ENCODE data around the gene STAB1.

Gene STAB1

DNA sequence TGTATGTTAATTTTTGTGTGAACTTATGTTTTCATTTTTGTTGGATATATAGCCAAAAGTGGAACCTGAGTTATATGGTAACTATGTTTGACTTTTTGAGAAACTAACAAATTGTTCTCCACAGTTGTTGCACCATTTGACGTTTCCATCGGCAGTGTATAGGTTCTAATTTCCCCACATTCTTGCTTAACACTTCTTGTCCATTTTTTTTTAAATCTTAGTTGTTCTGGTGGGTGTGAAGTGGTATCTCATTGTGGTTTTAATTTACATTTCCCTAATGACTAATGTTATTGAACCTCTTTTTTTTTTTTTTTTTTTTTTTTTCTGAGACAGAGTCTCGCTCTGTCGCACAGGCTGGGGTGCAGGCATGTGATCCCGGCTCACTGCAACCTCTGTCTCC lies 31.7 kb upstream of the STAB1 start:
- Histone ChIP-seq H3K27ac (ENCODE audit: low read depth, low read length, severe bottlenecking) (no peak overlapping the region), H3K4me3 (ENCODE audit: extremely low read depth, insufficient read depth, low read length, poor library complexity, severe bottlenecking) (no peak overlapping the region), H3K36me3 (ENCODE audit: control insufficient read depth, insufficient read depth, low read length) (peaks cover 95% of the 10 kb centered on the region), H3K9me3 (ENCODE audit: control insufficient read depth, low read length) (no peaks in the 10 kb centered on the region), H3K4me1 (ENCODE audit: control insufficient read depth, insufficient read depth, low read length, poor library complexity, severe bottlenecking) (no peaks in the 10 kb centered on the region)
- WGBS, 2 experiments (ENCODE audit: insufficient coverage in 2 of 2) = 94 to 98% methylated on average over 3 of the region's 5 CpGs

DNA sequence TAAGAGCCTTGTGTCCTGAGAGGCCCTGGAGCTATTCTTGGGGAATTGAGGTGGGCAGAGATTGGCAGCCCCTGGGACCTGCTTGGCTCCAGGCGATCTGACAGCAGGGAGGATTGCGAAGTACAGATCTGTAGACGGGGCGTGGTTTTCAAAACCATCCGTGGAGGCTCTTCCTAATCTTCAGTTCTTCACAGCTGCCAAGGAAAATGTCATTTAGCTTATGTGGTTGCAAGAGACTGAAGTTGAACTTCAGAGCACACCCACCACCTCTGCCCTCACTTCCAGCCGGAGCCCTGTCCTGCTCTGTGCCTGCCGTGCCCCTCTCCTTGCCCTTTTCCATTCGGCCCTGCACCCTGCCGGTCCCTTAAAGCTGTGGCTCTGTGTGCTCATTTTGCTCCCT lies 26.8 kb upstream of the STAB1 start:
- no peaks in the 10 kb centered on the region for H3K9me3 ChIP-seq (ENCODE audit: control insufficient read depth, low read length)
- WGBS, 2 experiments (ENCODE audit: insufficient coverage in 2 of 2) = 88 to 96% methylated on average over 7 to 8 of the region's 9 CpGs
- no peak overlapping the region for H3K4me3 ChIP-seq (ENCODE audit: extremely low read depth, insufficient read depth, low read length, poor library complexity, severe bottlenecking)
- no peaks in the 10 kb centered on the region for H3K4me1 ChIP-seq (ENCODE audit: control insufficient read depth, insufficient read depth, low read length, poor library complexity, severe bottlenecking)
- H3K27ac ChIP-seq (ENCODE audit: low read depth, low read length, severe bottlenecking) = no peak overlapping the region
- peaks cover 88% of the 10 kb centered on the region for H3K36me3 ChIP-seq (ENCODE audit: control insufficient read depth, insufficient read depth, low read length)

DNA sequence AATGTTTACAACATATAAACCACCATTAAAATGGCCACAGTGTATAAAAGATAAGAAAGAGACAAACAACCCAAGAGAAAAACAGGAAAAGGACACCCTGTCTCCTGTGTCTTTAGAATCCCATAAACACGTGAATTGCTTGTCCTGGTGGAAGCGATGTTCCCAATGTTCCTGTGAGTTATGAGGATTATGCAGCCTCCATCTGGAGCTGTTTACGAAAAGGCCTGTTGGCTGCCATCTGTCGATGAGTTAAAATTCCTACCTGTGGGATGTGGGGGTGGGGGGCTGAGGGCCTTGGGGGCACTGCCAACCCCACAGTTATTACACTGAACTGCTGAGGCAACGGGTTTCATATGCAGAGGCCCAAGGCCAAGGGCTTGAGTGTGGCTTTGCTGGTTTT lies 26.1 kb upstream of the STAB1 start:
- no peak overlapping the region for H3K4me3 ChIP-seq (ENCODE audit: extremely low read depth, insufficient read depth, low read length, poor library complexity, severe bottlenecking)
- no peaks in the 10 kb centered on the region for H3K9me3 ChIP-seq (ENCODE audit: control insufficient read depth, low read length)
- H3K27ac ChIP-seq (ENCODE audit: low read depth, low read length, severe bottlenecking) = no peak overlapping the region
- no peaks in the 10 kb centered on the region for H3K4me1 ChIP-seq (ENCODE audit: control insufficient read depth, insufficient read depth, low read length, poor library complexity, severe bottlenecking)
- H3K36me3 ChIP-seq (ENCODE audit: control insufficient read depth, insufficient read depth, low read length) = peaks cover 89% of the 10 kb centered on the region
- 100% methylated on average over 3 to 5 of the region's 5 CpGs for WGBS, 2 experiments (ENCODE audit: insufficient coverage in 2 of 2)

DNA sequence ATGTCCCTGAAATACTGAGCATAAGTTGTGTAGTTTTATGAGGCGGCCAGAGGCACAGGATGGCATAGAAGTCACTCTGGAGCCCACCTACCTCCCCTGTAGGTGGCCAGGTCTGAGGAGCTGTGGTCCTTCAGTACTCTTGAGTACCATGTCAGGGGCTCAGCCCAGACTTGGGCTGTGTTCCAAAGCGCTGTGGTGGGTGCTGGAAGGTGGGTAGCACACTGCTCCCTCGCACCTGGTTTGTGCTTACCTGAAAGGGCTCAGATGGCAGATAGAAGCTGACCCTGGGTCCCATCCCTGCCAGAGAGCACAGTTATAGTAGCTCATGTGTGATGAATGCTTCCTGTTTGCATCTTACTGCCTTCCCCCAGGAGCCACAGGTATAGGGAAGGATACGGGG lies 24.2 kb upstream of the STAB1 start:
- Histone ChIP-seq H3K4me3 (ENCODE audit: extremely low read depth, insufficient read depth, low read length, poor library complexity, severe bottlenecking) (no peak overlapping the region), H3K4me1 (ENCODE audit: control insufficient read depth, insufficient read depth, low read length, poor library complexity, severe bottlenecking) (no peaks in the 10 kb centered on the region), H3K9me3 (ENCODE audit: control insufficient read depth, low read length) (no peaks in the 10 kb centered on the region), H3K36me3 (ENCODE audit: control insufficient read depth, insufficient read depth, low read length) (peaks cover 87% of the 10 kb centered on the region), H3K27ac (ENCODE audit: low read depth, low read length, severe bottlenecking) (no peak overlapping the region)
- WGBS, 2 experiments (ENCODE audit: insufficient coverage in 2 of 2) = 93 to 96% methylated on average over 4 of the region's 4 CpGs

DNA sequence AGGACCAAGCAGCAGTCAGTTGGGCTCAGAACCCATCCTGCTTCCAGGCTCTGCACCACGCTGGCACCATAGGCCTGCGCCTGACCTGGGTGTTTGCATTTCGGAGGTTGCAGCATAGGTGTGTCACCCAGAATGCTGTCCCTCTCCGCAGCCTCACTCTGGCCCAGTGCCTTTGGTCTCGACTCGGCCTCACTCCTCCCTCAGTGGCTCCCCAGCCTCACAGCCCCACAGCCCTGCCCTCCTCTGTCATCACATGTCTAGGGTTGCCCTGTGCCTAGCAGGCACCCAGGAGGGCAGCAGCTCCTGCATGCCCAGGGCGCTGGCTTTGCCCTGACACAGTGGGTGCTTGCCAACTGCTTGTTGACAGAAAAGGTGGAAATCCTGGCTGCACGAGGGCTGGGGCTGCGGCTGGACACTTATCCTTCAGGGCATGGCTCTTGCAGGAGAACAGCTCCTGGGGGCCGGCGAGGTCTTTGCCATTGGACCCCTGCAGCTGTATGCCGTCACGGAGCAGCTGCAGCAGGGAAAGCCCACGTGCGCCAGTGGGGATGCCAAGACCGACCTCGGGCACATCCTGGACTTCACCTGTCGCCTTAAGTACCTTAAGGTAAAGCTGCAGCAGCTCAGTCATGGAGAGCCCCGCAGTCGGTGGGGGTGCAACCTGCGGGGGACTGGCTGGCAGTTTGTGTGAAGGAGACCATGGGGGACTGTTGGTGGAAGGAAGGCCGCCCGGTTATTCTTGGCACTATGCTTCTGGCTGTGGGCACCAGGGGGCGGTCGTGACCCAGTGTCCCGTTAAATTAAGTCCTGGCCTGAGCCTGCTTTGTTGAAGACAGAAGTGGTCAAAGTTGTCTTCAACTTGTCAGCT lies 23.5 kb upstream of the STAB1 start:
- Histone ChIP-seq H3K4me1 (ENCODE audit: control insufficient read depth, insufficient read depth, low read length, poor library complexity, severe bottlenecking) (no peaks in the 10 kb centered on the region), H3K4me3 (ENCODE audit: extremely low read depth, insufficient read depth, low read length, poor library complexity, severe bottlenecking) (no peak overlapping the region), H3K36me3 (ENCODE audit: control insufficient read depth, insufficient read depth, low read length) (peaks cover 87% of the 10 kb centered on the region), H3K27ac (ENCODE audit: low read depth, low read length, severe bottlenecking) (no peak overlapping the region), H3K9me3 (ENCODE audit: control insufficient read depth, low read length) (no peaks in the 10 kb centered on the region)
- 82 to 87% methylated on average over 21 to 25 of the region's 26 CpGs for WGBS, 2 experiments (ENCODE audit: insufficient coverage in 2 of 2)

DNA sequence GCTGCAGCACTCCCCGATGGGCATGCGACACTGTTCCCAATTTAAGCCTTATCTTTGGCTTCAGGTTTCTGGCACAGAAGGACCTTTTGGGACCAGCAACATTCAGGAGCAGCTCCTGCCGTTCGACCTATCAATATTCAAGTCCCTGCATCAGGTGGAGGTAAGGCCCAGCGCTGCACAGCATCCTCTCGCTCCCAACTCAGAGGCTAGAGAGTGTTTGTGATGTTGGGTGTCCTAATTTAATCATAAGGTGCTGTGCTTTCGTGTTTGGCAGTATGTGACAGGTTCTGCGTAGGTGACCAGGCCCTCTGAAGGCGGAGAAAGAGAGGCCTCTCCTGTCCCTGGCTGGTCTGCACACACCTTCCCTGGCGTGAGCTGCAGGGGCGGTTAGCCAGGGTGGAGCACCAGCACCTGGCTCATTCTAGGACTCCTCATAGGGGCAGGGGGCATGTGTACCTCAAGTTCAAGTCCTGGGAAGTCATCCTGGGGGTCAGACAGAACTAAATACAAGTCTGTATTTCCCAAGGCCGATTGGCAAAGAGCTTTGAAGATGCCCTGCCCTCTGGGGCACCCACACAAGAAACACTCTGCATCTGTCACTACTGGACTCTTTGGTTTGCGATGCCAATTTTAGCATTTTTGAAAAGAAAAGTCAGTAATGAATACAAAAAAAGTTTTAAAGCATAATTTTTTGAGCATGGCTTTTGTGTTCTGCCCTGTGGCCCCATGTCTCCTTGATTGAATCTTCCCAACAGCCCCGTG lies 22.7 kb upstream of the STAB1 start:
- Histone ChIP-seq H3K9me3 (ENCODE audit: control insufficient read depth, low read length) (no peaks in the 10 kb centered on the region), H3K4me1 (ENCODE audit: control insufficient read depth, insufficient read depth, low read length, poor library complexity, severe bottlenecking) (no peaks in the 10 kb centered on the region), H3K27ac (ENCODE audit: low read depth, low read length, severe bottlenecking) (no peak overlapping the region), H3K4me3 (ENCODE audit: extremely low read depth, insufficient read depth, low read length, poor library complexity, severe bottlenecking) (no peak overlapping the region), H3K36me3 (ENCODE audit: control insufficient read depth, insufficient read depth, low read length) (peaks cover 89% of the 10 kb centered on the region)
- WGBS, 2 experiments (ENCODE audit: insufficient coverage in 2 of 2) = 86 to 97% methylated on average over 10 to 14 of the region's 14 CpGs

DNA sequence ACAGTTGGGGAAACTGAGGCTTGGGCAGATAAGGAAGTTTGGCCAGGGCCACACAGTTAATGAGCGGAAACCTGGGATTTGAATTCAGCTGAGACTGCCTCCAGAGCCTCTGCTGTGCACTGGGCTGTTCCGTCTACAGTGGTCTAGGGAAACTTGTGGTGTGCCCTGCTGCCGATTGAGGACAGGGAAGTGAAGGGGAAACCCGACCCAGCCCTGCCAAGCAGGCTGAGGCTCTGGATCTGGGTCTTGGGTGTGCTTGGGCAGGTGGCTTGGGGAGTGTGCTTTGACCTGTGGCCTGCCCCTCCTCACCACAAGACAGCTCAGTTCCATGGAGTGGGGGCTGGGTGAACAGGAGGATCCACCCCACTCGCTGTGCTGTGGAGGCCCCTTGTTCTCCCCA lies 22.1 kb upstream of the STAB1 start:
- WGBS, 2 experiments (ENCODE audit: insufficient coverage in 2 of 2) = 84 to 95% methylated on average over 4 of the region's 5 CpGs
- Histone ChIP-seq H3K4me3 (ENCODE audit: extremely low read depth, insufficient read depth, low read length, poor library complexity, severe bottlenecking) (no peak overlapping the region), H3K36me3 (ENCODE audit: control insufficient read depth, insufficient read depth, low read length) (peaks cover 89% of the 10 kb centered on the region)

DNA sequence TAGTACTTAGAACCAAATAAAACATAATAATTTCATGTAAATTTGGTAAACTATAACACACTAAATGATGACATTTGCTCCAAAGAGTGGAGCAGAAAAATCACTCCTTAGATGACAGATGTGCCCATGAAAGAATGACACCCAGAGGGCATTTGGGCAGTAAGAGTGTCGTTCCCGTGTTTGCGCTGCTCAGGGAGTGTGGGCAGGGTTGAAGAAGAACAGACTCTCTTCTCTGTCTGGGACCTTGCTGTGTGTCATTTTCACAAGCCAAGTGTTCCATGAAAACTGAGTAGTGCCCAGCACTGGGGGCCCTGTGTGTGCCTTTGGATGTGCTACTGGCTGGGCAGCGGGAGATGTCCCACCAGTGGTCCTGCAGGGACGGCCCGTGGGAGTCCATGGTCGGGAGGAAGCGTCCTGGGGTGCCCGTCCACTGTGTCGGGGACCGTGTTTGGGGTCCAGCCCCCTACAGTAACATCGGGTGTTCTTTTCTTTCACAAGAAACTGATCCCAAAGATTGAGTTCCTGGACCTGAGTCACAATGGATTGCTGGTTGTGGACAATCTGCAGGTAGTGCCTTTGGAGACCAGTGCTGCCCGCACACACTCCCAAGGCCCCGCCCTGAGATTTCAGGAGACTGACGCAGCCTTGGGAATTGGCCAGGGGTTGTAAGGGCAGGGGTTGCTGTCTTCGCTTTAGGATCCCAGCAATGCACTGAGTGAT lies 17.9 kb upstream of the STAB1 start:
- H3K4me1 ChIP-seq (ENCODE audit: control insufficient read depth, insufficient read depth, low read length, poor library complexity, severe bottlenecking) = no peaks in the 10 kb centered on the region
- 98 to 99% methylated on average over 16 of the region's 16 CpGs for WGBS, 2 experiments (ENCODE audit: insufficient coverage in 2 of 2)
- no peak overlapping the region for H3K27ac ChIP-seq (ENCODE audit: low read depth, low read length, severe bottlenecking)
- peaks cover 98% of the 10 kb centered on the region for H3K36me3 ChIP-seq (ENCODE audit: control insufficient read depth, insufficient read depth, low read length)
- no peak overlapping the region for H3K4me3 ChIP-seq (ENCODE audit: extremely low read depth, insufficient read depth, low read length, poor library complexity, severe bottlenecking)
- no peaks in the 10 kb centered on the region for H3K9me3 ChIP-seq (ENCODE audit: control insufficient read depth, low read length)

More for the DNA sequence above, 22.1 kb upstream of the STAB1 start:
- Histone ChIP-seq H3K4me1 (ENCODE audit: control insufficient read depth, insufficient read depth, low read length, poor library complexity, severe bottlenecking) (no peaks in the 10 kb centered on the region), H3K9me3 (ENCODE audit: control insufficient read depth, low read length) (no peaks in the 10 kb centered on the region), H3K27ac (ENCODE audit: low read depth, low read length, severe bottlenecking) (no peak overlapping the region)

DNA sequence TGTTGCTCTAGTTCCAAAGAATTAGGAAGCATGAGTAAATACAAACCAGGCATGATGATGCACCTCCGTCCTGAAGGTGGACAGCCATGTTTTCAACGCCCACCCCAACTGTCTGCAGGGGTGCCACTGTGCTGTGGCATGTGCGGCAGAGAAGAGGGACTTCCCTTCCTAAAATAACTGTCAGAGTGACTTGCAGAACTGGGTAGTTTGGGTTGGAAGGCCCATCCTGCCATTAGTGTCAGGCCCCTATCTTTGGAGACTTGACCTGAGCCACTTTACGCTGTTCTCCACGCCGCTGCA lies 17.4 kb upstream of the STAB1 start:
- Histone ChIP-seq H3K4me3 (ENCODE audit: extremely low read depth, insufficient read depth, low read length, poor library complexity, severe bottlenecking) (no peak overlapping the region), H3K27ac (ENCODE audit: low read depth, low read length, severe bottlenecking) (no peak overlapping the region), H3K36me3 (ENCODE audit: control insufficient read depth, insufficient read depth, low read length) (peaks cover 98% of the 10 kb centered on the region), H3K4me1 (ENCODE audit: control insufficient read depth, insufficient read depth, low read length, poor library complexity, severe bottlenecking) (no peaks in the 10 kb centered on the region), H3K9me3 (ENCODE audit: control insufficient read depth, low read length) (no peaks in the 10 kb centered on the region)
- WGBS, 2 experiments (ENCODE audit: insufficient coverage in 2 of 2) = 96 to 98% methylated on average over 6 of the region's 6 CpGs

DNA sequence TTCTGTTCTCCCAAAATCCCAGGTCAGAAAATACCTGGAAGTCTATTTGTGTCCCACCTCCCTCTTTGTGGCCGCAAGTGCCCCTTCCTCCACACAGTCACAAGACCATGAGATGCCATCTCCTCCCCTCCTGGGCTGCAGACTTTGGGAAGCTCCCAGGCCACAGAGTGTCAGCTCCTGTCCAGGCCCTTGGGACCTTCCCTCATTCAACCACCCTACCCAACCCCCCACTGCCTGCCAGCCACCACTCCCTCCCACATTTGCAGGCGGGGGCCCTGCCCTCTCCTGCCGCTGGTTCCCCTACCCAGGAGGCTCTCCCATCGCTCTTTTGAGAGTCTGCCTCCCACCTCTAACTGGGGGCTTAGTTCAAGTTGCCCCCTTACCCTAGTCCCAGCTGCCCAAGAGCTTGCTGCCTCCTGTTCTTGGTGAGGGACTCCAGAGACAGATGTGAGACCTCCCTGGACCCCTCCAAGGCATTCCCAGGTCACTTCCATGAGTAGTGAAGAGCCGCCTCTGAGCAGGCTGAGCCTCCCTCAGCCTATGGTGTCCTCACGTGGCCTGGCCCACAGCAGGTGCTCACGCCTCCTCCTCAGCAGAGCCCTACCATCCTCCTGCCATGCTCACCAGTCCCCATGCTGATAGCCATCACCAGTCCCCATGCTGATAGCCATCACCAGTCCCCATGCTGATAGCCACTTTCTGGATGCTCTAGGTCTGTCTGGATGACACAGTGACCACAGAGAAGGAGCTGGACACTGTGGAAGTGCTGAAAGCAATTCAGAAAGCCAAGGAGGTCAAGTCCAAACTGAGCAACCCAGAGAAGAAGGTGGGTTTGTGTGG lies 15.9 kb upstream of the STAB1 start:
- 97 to 98% methylated on average over 6 to 7 of the region's 7 CpGs for WGBS, 2 experiments (ENCODE audit: insufficient coverage in 2 of 2)
- Histone ChIP-seq H3K36me3 (ENCODE audit: control insufficient read depth, insufficient read depth, low read length) (peaks cover 98% of the 10 kb centered on the region), H3K27ac (ENCODE audit: low read depth, low read length, severe bottlenecking) (no peak overlapping the region), H3K9me3 (ENCODE audit: control insufficient read depth, low read length) (no peaks in the 10 kb centered on the region), H3K4me3 (ENCODE audit: extremely low read depth, insufficient read depth, low read length, poor library complexity, severe bottlenecking) (no peak overlapping the region), H3K4me1 (ENCODE audit: control insufficient read depth, insufficient read depth, low read length, poor library complexity, severe bottlenecking) (peaks cover 4% of the 10 kb centered on the region)

All from mesodermal cell (in vitro differentiated cells).